GM12878 (cell line): Measurements from ENCODE around the gene KCNG3. TPM values are rescaled to one million over a fixed set of nuclear protein-coding genes. Genes with fewer than 3 reads are reported as not detected.
A peak's percentile ranks its signal among the peaks of the same experiment; 100 is the strongest.

ENCODE experiments used
- BHLHE40 ChIP-seq, 2 experiments: fragments of 450-650 bp in 1 of 2; IDR thresholded peaks; 2 replicates each; pipeline ENCODE4 v1.6.1; 2011 to 2017; ENCODE audit warnings: low read depth in 2 of 2, borderline replicate concordance in 1 of 2, improper control_type of control experiment in 1 of 2, low read length in 1 of 2, mild to moderate bottlenecking in 1 of 2
- CBX5 ChIP-seq: sonication (generic); IDR thresholded peaks from 2 replicates; pipeline ENCODE4 v1.6.1; 2016; ENCODE audit warnings: low read depth, moderate library complexity, mild to moderate bottlenecking, inconsistent platforms
- ESRRA ChIP-seq: IDR thresholded peaks from 2 replicates; pipeline ENCODE4 v1.6.1; 2012; ENCODE audit warnings: mild to moderate bottlenecking, low read length, improper control_type of control experiment
- RAD21 ChIP-seq: IDR thresholded peaks from 2 replicates; pipeline ENCODE4 v1.6.1; 2011; ENCODE audit warnings: mild to moderate bottlenecking, low read depth, low read length, moderate library complexity; ENCODE audit not compliant: insufficient read depth
- polyA plus RNA-seq, 11 experiments: library from polyadenylated mRNA; depleted of rRNA in 4 of 11; unstranded in 6 of 11; stranded (reverse) in 5 of 11; fragments of >200 nt; fragmentation: Nextera tagmentation in 4 of 11; fragmentation: Illumina TruSeq in 1 of 11; extraction: Ambion mirVana in 4 of 11; extraction: Trizol in 1 of 11; gene quantifications; 1 replicate in 1 of 11; 2 replicates in 10 of 11; pipeline versions ENCODE4 v1.2.1 to v1.2.3, GENCODE V29; 2011 to 2016; ENCODE audit warnings: inconsistent platforms in 2 of 11, missing spikeins in 2 of 11, low read depth in 1 of 11
- total RNA-seq, 4 experiments: library from RNA; depleted of rRNA in 3 of 4; stranded (reverse); fragments of >200 nt in 3 of 4; fragmentation: Illumina TruSeq in 1 of 4; extraction: Trizol in 1 of 4; gene quantifications; 2 replicates each; pipeline versions ENCODE4 v1.2.1 to v1.2.3, GENCODE V29; 2013 to 2021
- TF ChIP-seq, protein P1 (sequence below): fragments of 450-650 bp; IDR thresholded peaks from 2 replicates; pipeline ENCODE4 v1.6.1; 2018; ENCODE audit warnings: mild to moderate bottlenecking, low read depth, moderate library complexity; ENCODE audit not compliant: partially characterized antibody
- TF ChIP-seq, protein P2 (sequence below): fragments of 450-650 bp; IDR thresholded peaks from 2 replicates; pipeline ENCODE4 v1.6.1; 2016; ENCODE audit warnings: mild to moderate bottlenecking
- TF ChIP-seq, protein P3 (sequence below): fragments of 450-650 bp; formaldehyde crosslinking; IDR thresholded peaks from 2 replicates; pipeline ENCODE4 v1.4.0; 2022; ENCODE audit warnings: mild to moderate bottlenecking, moderate library complexity
- TF ChIP-seq, protein P4 (sequence below): IDR thresholded peaks from 2 replicates; pipeline ENCODE4 v1.6.1; 2012; ENCODE audit warnings: low read length, inconsistent platforms

KCNG3 gene
- total and polyA plus RNA-seq, 10 of the 15 experiments (the other 5 are each of a cell fraction or from before 2014, with no cell fraction given): 0.01 to 0.06 (median 0.04) TPM; not detected in 4

DNA sequence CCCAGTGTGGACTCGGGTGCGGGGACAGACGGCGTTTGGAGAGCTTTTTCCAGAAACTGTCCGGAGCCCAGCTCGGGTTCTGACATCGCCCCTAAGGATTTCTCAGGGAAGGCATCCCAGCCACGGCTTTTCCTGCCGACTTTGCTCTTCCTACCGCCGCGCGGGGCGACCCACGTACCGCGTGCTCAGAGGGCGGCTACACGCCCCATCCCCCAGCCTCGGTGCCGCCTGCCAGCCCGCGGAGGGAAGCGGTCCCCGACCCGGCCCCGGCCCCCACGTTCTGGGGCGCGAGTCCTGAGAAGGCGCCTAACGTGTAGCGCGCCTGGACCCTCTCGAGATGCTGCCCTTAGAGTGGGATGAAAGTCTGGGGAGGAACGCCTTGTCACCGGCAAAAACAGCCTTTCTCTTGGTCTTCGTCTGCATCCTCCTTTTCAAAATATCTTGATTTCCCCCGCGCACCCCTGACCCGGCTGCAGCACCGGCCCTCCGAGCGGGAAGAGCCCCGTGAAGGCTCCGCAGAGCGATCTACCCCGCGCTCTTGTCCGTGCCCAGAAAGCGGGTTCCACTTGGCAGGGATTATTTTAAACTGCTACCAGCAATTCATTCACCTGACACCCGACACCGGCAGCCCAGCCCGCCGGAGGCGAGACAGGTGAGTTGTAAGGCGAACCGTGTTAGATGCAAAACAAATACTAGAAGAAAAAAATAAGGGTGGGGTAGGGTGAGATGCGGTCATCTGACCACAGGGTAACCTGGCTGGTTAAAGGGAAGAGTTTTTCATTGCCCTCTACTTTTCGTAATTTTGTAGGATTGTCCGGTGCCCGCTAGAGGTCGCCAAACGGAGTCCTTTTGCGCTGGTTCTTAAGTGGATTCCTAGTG lies 812 bp upstream of the KCNG3 start (continued):
- TF ChIP-seq BHLHE40 (IDR thresholded peaks at IDR 0.05; ENCODE audit: borderline replicate concordance in 1 of 2, low read depth in 2 of 2, low read length in 1 of 2) (peak in 1 of 2 experiments; percentile 33; a peak in 1 of 4 replicates), RAD21 (peak; percentile 91), ESRRA (no peak), CBX5 (0 out of 2 replicates have a peak, but pooled peaks have one; percentile 53)
- TF ChIP-seq, protein P1, sequence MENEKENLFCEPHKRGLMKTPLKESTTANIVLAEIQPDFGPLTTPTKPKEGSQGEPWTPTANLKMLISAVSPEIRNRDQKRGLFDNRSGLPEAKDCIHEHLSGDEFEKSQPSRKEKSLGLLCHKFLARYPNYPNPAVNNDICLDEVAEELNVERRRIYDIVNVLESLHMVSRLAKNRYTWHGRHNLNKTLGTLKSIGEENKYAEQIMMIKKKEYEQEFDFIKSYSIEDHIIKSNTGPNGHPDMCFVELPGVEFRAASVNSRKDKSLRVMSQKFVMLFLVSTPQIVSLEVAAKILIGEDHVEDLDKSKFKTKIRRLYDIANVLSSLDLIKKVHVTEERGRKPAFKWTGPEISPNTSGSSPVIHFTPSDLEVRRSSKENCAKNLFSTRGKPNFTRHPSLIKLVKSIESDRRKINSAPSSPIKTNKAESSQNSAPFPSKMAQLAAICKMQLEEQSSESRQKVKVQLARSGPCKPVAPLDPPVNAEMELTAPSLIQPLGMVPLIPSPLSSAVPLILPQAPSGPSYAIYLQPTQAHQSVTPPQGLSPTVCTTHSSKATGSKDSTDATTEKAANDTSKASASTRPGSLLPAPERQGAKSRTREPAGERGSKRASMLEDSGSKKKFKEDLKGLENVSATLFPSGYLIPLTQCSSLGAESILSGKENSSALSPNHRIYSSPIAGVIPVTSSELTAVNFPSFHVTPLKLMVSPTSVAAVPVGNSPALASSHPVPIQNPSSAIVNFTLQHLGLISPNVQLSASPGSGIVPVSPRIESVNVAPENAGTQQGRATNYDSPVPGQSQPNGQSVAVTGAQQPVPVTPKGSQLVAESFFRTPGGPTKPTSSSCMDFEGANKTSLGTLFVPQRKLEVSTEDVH: no peak
- TF ChIP-seq, protein P2, sequence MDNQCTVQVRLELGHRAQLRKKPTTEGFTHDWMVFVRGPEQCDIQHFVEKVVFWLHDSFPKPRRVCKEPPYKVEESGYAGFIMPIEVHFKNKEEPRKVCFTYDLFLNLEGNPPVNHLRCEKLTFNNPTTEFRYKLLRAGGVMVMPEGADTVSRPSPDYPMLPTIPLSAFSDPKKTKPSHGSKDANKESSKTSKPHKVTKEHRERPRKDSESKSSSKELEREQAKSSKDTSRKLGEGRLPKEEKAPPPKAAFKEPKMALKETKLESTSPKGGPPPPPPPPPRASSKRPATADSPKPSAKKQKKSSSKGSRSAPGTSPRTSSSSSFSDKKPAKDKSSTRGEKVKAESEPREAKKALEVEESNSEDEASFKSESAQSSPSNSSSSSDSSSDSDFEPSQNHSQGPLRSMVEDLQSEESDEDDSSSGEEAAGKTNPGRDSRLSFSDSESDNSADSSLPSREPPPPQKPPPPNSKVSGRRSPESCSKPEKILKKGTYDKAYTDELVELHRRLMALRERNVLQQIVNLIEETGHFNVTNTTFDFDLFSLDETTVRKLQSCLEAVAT: peak; percentile 51; the same call in 1 of the 2 replicates
- TF ChIP-seq, protein P3, sequence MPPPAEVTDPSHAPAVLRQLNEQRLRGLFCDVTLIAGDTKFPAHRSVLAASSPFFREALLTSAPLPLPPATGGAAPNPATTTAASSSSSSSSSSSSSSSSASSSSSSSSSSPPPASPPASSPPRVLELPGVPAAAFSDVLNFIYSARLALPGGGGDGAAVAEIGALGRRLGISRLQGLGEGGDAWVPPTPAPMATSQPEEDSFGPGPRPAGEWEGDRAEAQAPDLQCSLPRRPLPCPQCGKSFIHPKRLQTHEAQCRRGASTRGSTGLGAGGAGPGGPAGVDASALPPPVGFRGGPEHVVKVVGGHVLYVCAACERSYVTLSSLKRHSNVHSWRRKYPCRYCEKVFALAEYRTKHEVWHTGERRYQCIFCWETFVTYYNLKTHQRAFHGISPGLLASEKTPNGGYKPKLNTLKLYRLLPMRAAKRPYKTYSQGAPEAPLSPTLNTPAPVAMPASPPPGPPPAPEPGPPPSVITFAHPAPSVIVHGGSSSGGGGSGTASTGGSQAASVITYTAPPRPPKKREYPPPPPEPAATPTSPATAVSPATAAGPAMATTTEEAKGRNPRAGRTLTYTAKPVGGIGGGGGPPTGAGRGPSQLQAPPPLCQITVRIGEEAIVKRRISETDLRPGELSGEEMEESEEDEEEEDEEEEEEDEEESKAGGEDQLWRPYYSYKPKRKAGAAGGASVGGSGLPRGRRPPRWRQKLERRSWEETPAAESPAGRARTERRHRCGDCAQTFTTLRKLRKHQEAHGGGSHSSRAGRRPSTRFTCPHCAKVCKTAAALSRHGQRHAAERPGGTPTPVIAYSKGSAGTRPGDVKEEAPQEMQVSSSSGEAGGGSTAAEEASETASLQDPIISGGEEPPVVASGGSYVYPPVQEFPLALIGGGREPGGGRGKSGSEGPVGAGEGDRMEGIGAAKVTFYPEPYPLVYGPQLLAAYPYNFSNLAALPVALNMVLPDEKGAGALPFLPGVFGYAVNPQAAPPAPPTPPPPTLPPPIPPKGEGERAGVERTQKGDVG (CRISPR knock-in tag): no peak
- TF ChIP-seq, protein P4, sequence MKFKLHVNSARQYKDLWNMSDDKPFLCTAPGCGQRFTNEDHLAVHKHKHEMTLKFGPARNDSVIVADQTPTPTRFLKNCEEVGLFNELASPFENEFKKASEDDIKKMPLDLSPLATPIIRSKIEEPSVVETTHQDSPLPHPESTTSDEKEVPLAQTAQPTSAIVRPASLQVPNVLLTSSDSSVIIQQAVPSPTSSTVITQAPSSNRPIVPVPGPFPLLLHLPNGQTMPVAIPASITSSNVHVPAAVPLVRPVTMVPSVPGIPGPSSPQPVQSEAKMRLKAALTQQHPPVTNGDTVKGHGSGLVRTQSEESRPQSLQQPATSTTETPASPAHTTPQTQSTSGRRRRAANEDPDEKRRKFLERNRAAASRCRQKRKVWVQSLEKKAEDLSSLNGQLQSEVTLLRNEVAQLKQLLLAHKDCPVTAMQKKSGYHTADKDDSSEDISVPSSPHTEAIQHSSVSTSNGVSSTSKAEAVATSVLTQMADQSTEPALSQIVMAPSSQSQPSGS: no peak
